Lung (tissue), 12 donors: ENCODE data around the gene CD300LB. TPM values are rescaled to one million over a fixed set of nuclear protein-coding genes. Genes with fewer than 3 reads are reported as not detected.
A peak's percentile ranks its signal among the peaks of the same experiment; 100 is the strongest.

Source experiments
- ATAC-seq: fragments of 200-7000 bp; cut with Tn5 transposase; one replicate; pipeline ENCODE4 v1.9.1; 2020; ENCODE audit warnings: moderate number of reproducible peaks; ENCODE audit not compliant: insufficient read depth, low FRiP score
- DNase-seq, 3 donors: peaks; one replicate each; pipeline ENCODE4 v3.0.0-alpha.2; 2013 to 2017
- H3K27ac ChIP-seq, 2 donors: one replicate each; pipeline ENCODE4 v1.5.1; 2013; ENCODE audit warnings: mild to moderate bottlenecking in 2 of 2, moderate library complexity in 2 of 2, control low read depth in 1 of 2, inconsistent platforms in 1 of 2, low read depth in 1 of 2, low read length in 1 of 2
- H3K27me3 ChIP-seq, 3 donors: one replicate each; pipeline ENCODE4 v1.5.1; 2013; ENCODE audit warnings: low read length in 2 of 3; ENCODE audit not compliant: control insufficient read depth in 3 of 3, insufficient read depth in 3 of 3
- H3K36me3 ChIP-seq, 4 donors: one replicate each; pipeline ENCODE4 v1.5.1; 2013; ENCODE audit warnings: low read length in 4 of 4, mild to moderate bottlenecking in 1 of 4, moderate library complexity in 1 of 4; ENCODE audit not compliant: control insufficient read depth in 4 of 4, insufficient read depth in 4 of 4
- H3K4me1 ChIP-seq, 5 donors: one replicate each; pipeline ENCODE4 v1.5.1; 2013; ENCODE audit warnings: low read length in 5 of 5, mild to moderate bottlenecking in 2 of 5, moderate library complexity in 1 of 5; ENCODE audit not compliant: control insufficient read depth in 5 of 5, insufficient read depth in 5 of 5
- H3K4me3 ChIP-seq: one replicate; pipeline ENCODE4 v1.5.1; 2013; ENCODE audit warnings: mild to moderate bottlenecking, control low read depth, moderate library complexity
- H3K9ac ChIP-seq, 2 donors: one replicate each; pipeline ENCODE4 v1.5.1; 2013; ENCODE audit warnings: low read length in 2 of 2, control low read depth in 1 of 2; ENCODE audit not compliant: insufficient read depth in 1 of 2
- H3K9me3 ChIP-seq, 4 donors: one replicate each; pipeline ENCODE4 v1.5.1; 2013; ENCODE audit warnings: low read length in 3 of 4, mild to moderate bottlenecking in 1 of 4, moderate library complexity in 1 of 4; ENCODE audit not compliant: control insufficient read depth in 4 of 4, insufficient read depth in 3 of 4
- CTCF ChIP-seq: IDR thresholded peaks from 2 replicates; pipeline ENCODE4 v1.5.1; 2012; ENCODE audit warnings: mild to moderate bottlenecking; ENCODE audit errors: control extremely low read depth, extremely low read depth
- WGBS, 2 donors: extraction: QIAGEN DNeasy Blood & Tissue Kit; methylation state at CpG; one replicate each; pipeline ENCODE4 v1.1.7; 2013; 5-methylcytosine and 5-hydroxymethylcytosine counted together
- polyA plus RNA-seq, 2 donors: library from polyadenylated mRNA; stranded (reverse); fragments of 200-250 nt; gene quantifications; one replicate each; pipeline ENCODE4 v1.2.1, GENCODE V29; 2013
- total RNA-seq, 2 donors: library from RNA; depleted of rRNA in 1 of 2; stranded (reverse); fragments of >200 nt in 1 of 2; gene quantifications; one replicate each; pipeline ENCODE4 v1.2.1, GENCODE V29; 2014 to 2021
- donor health status: control.
- donor health status: control.
- donor health status: Bipolar disorder and iron deficiency.
- donor health status: healthy.
- donor health status: DM: yes; HTN: yes; CAD: no.

CD300LB gene
- total and polyA plus RNA-seq, 4 donors: 0.82 to 1.8 (median 1.3) TPM

- TF ChIP-seq CTCF: no peak
- DNase-seq (no peak), ATAC-seq (peak; percentile 55)
- Histone ChIP-seq H3K27ac (peak within 1 kb of the TSS in 1 of 2 donors; percentile 62), H3K27me3 (peaks cover 0 to 2% (median 0%) of the 10 kb centered on the region in 3 donors), H3K4me1 (no peaks in the 10 kb centered on the region), H3K9me3 (no peaks in the 10 kb centered on the region), H3K36me3 (no peaks in the 10 kb centered on the region), H3K4me3 (no peak within 1 kb of the TSS), H3K9ac (no peak within 1 kb of the TSS)
- WGBS, 2 donors: 25 to 49% methylated on average over 5 of the region's 5 CpGs
Measured at GRCh38 chr17:74545843-74546230, 14.6 kb upstream of the CD300LB start, which contains the start of gene CD300C. Gene CD300C, minus strand, starts transcription at chr17:74546115. Its CDS starts 333 bp downstream, at chr17:74545782.

- Histone ChIP-seq H3K27ac (peak overlapping the region in 1 of 2 donors; percentile 62), H3K36me3 (no peaks in the 10 kb centered on the region), H3K9ac (no peak overlapping the region), H3K27me3 (peaks cover 0 to 2% (median 0%) of the 10 kb centered on the region in 3 donors), H3K4me1 (no peaks in the 10 kb centered on the region), H3K4me3 (no peak overlapping the region), H3K9me3 (no peaks in the 10 kb centered on the region)
- no peak for TF ChIP-seq CTCF
- WGBS, 2 donors: 67 to 70% methylated on average over 16 of the region's 16 CpGs
- no peak for DNase-seq
- no peak for ATAC-seq
Measured at GRCh38 chr17:74544991-74545842, 13.9 kb upstream of the CD300LB start.

GRCh38 chr17:74543891-74544760 lies 12.9 kb upstream of the CD300LB start:
- no peaks in the 10 kb centered on the region for H3K9me3 ChIP-seq
- 86 to 91% methylated on average over 18 of the region's 18 CpGs for WGBS, 2 donors
- peaks cover 0 to 2% (median 0%) of the 10 kb centered on the region in 3 donors for H3K27me3 ChIP-seq
- no peak for TF ChIP-seq CTCF
- H3K36me3 ChIP-seq: no peaks in the 10 kb centered on the region
- no peak overlapping the region for H3K27ac ChIP-seq
- DNase-seq: no peak
- no peak overlapping the region for H3K4me3 ChIP-seq
- no peak overlapping the region for H3K9ac ChIP-seq
- no peaks in the 10 kb centered on the region for H3K4me1 ChIP-seq
- ATAC-seq: no peak
